SK-N-MC (cell line): ENCODE results near the gene SECTM1.

Experiments
- EZH2 ChIP-seq: fragments of 200-600 bp; sonication (generic); IDR thresholded peaks from one replicate; pipeline ENCODE4 v1.6.1; 2017; ENCODE audit warnings: antibody characterized with exemption
- FOXP2 ChIP-seq: optimal IDR thresholded peaks from 2 replicates; pipeline ENCODE3; 2011; ENCODE audit warnings: mild to moderate bottlenecking, moderate library complexity; ENCODE audit not compliant: insufficient read depth; ENCODE audit errors: extremely low read length, control extremely low read depth
- POLR2AphosphoS5 ChIP-seq: IDR thresholded peaks from 2 replicates; pipeline ENCODE4 v1.6.1; 2012; ENCODE audit warnings: mild to moderate bottlenecking, low read depth, low read length, borderline replicate concordance

DNA sequence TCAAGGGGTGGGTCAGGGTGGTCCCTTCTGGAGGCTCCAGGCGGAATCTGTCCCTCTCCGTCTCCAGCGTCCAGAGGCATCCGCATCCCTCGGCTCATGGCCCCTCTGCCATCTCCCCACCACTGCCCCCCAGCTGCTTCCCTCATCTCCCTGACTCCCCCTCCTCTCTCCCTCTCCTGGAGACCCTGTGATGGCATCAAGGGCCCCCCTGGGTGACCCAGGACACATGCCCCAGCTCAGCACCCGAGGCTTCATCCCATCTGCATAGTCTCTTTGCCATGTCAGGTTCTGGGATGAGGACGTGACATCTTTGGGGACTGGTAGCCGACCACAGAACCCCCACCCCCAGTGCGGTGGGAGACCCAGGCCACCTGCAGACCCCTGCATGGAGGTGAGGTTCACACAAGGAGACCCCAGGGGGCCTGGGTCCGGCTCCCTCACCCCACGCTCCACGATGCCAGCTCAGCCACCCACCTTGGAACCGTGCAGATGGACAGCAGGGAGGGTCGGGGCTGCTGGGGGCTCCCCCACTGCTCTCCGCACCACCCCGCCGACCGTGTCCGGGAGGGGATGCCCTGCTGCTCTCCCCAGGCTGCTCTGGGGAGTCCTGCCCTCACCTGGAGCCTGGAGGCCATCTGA is 3.8 kb downstream of the SECTM1 start:
- TF ChIP-seq POLR2AphosphoS5 = no peak
- TF ChIP-seq FOXP2 = no peak
- no peak for TF ChIP-seq EZH2
